ENCODE measurements around the gene RAB44. TPM values are rescaled to one million over a fixed set of nuclear protein-coding genes. Genes with fewer than 3 reads are reported as not detected.

Gene RAB44
- total and polyA plus RNA-seq, 9 of the 15 experiments (the other 6 are each of a cell fraction or from before 2014, with no cell fraction given): not detected

- TF ChIP-seq MYNN (IDR thresholded peaks at IDR 0.05) (peak; percentile 56; the same call in 1 of the 2 replicates), MYNN (CRISPR knock-in tag; IDR thresholded peaks at IDR 0.05) (no peak), ARID1B (IDR thresholded peaks at IDR 0.05) (peak; percentile 51; the same call in 1 of the 2 replicates), FOXJ2 (tag; IDR thresholded peaks at IDR 0.05) (0 out of 2 replicates have a peak, but pooled peaks have one; percentile 53), MGA (IDR thresholded peaks at IDR 0.05) (peak; percentile 42; the same call in 1 of the 2 replicates), POLR3A (IDR thresholded peaks at IDR 0.05; ENCODE audit: borderline replicate concordance, extremely low read depth, insufficient read depth, insufficient read length) (no peak), ATF4 (CRISPR knock-in tag; IDR thresholded peaks at IDR 0.05) (peak; percentile 97), MEF2D (tag; conservative IDR thresholded peaks at IDR 0.05; ENCODE audit: low read depth) (0 out of 2 replicates have a peak, but pooled peaks have one; percentile 68), MYC (IDR thresholded peaks at IDR 0.05; ENCODE audit: low read depth, low read length) (peak; percentile 79), MYC (CRISPR knock-in tag; IDR thresholded peaks at IDR 0.05; ENCODE audit: borderline replicate concordance, low read depth) (no peak), CBX8 (IDR thresholded peaks at IDR 0.05; ENCODE audit: borderline replicate concordance, extremely low read depth, low read depth, low read length, poor library complexity, severe bottlenecking) (no peak), GATAD2A (IDR thresholded peaks at IDR 0.05) (no peak), LEF1 (IDR thresholded peaks at IDR 0.05) (peak; percentile 52; the same call in 1 of the 2 replicates), MAZ (CRISPR knock-in tag; conservative IDR thresholded peaks at IDR 0.05 in 1 of 2, IDR thresholded peaks at IDR 0.05 in 1 of 2) (peak; percentile 41 to 62; a peak in 3 of 4 replicates), NFE2 (IDR thresholded peaks at IDR 0.05; ENCODE audit: low read depth) (0 out of 2 replicates have a peak, but pooled peaks have one; percentile 32), TARDBP (IDR thresholded peaks at IDR 0.05) (peak; percentile 74; the same call in 1 of the 2 replicates)
Measured at GRCh38 chr6:36666826-36667591, 30.6 kb upstream of the RAB44 start (continued).

All from K562 (cell line).